Activated B cell treated with CpG ODN at 0.5 μM for 24 hours (primary cell): ENCODE results near the gene SLIT3. TPM values are rescaled to one million over a fixed set of nuclear protein-coding genes. Genes with fewer than 3 reads are reported as not detected.

ENCODE experiments used
- ATAC-seq: fragments of 200-7000 bp; cut with Tn5 transposase; one replicate; pipeline ENCODE4 v1.10.0; 2021; ENCODE audit warnings: low read depth, mild to moderate bottlenecking, moderate library complexity
- CTCF ChIA-PET: fragments of 350-600 bp; sonication (Branson Sonifier 250); formaldehyde crosslinking; loops from one replicate; lab custom pipeline; 2021; ENCODE audit warnings: antibody characterized with exemption; lab: Charles Lee
- POLR2A ChIA-PET: fragments of 350-600 bp; sonication (Branson Sonifier 250); formaldehyde crosslinking; loops from one replicate; lab custom pipeline; 2021; ENCODE audit warnings: antibody characterized with exemption; lab: Charles Lee
- DNase-seq: peaks from one replicate; pipeline ENCODE4 v3.0.0; 2022
- H3K27ac Mint-ChIP-seq: one replicate; pipeline ENCODE4 v1.8.0; 2020; ENCODE audit warnings: mixed read lengths
- H3K27me3 Mint-ChIP-seq: one replicate; pipeline ENCODE4 v1.8.0; 2021; ENCODE audit warnings: mixed read lengths
- H3K36me3 Mint-ChIP-seq: one replicate; pipeline ENCODE4 v1.8.0; 2021; ENCODE audit warnings: low read depth, mixed read lengths
- H3K4me1 Mint-ChIP-seq: one replicate; pipeline ENCODE4 v1.8.0; 2021; ENCODE audit warnings: mixed read lengths
- H3K4me3 Mint-ChIP-seq: one replicate; pipeline ENCODE4 v1.8.0; 2020; ENCODE audit warnings: mild to moderate bottlenecking, mixed read lengths
- H3K9me3 Mint-ChIP-seq: one replicate; pipeline ENCODE4 v1.8.0; 2020; ENCODE audit warnings: mixed read lengths
- CTCF ChIP-seq: fragments of 200-600 bp; IDR thresholded peaks from one replicate; pipeline ENCODE4 v1.8.0; 2022; ENCODE audit warnings: antibody characterized with exemption, mild to moderate bottlenecking
- intact Hi-C: fragments of 100-400 bp; cut with micrococcal nuclease; formaldehyde crosslinking; loops from one replicate; pipeline ENCODE4 v1.15.1; 2024
- total RNA-seq: library from RNA; stranded (reverse); gene quantifications from 2 replicates; pipeline ENCODE4 v1.2.3, GENCODE V29; 2022

Gene SLIT3
- total RNA-seq, 1 donor from 2014 or later, result not detected

GRCh38 chr5:168674893-168675482 is 626.0 kb downstream of the SLIT3 start:
- H3K9me3 Mint-ChIP-seq, result no peaks in the 10 kb centered on the region
- H3K27me3 Mint-ChIP-seq, result no peaks in the 10 kb centered on the region
- ATAC-seq, result no peak
- no peak overlapping the region for H3K4me3 Mint-ChIP-seq
- no peaks in the 10 kb centered on the region for H3K4me1 Mint-ChIP-seq
- ChIA-PET CTCF (no interaction called here), POLR2A (no interaction called here)
- H3K27ac Mint-ChIP-seq, result no peak overlapping the region
- H3K36me3 Mint-ChIP-seq, result no peaks in the 10 kb centered on the region
- DNase-seq, result no peak
- intact Hi-C loops, result no loop called here
- TF ChIP-seq CTCF, result no peak

GRCh38 chr5:168672888-168673287 is 628.1 kb downstream of the SLIT3 start:
- H3K4me1 Mint-ChIP-seq, result no peaks in the 10 kb centered on the region
- H3K27ac Mint-ChIP-seq, result no peak overlapping the region
- no peak for TF ChIP-seq CTCF
- ChIA-PET POLR2A (no interaction called here), CTCF (no interaction called here)
- H3K4me3 Mint-ChIP-seq, result no peak overlapping the region
- no peaks in the 10 kb centered on the region for H3K9me3 Mint-ChIP-seq
- intact Hi-C loops, result no loop called here
- DNase-seq, result no peak
- no peaks in the 10 kb centered on the region for H3K27me3 Mint-ChIP-seq
- no peaks in the 10 kb centered on the region for H3K36me3 Mint-ChIP-seq
- ATAC-seq, result no peak

- Mint-ChIP-seq H3K27me3 (no peaks in the 10 kb centered on the region), H3K4me3 (no peak overlapping the region), H3K9me3 (no peaks in the 10 kb centered on the region), H3K27ac (no peak overlapping the region), H3K4me1 (no peaks in the 10 kb centered on the region), H3K36me3 (no peaks in the 10 kb centered on the region)
- intact Hi-C loops, result no loop called here
- ChIA-PET CTCF (no interaction called here), POLR2A (no interaction called here)
- no peak for TF ChIP-seq CTCF
- no peak for ATAC-seq
- DNase-seq, result no peak
Observed at GRCh38 chr5:168672016-168672415, 628.9 kb downstream of the SLIT3 start.

GRCh38 chr5:168670881-168671575 is 629.9 kb downstream of the SLIT3 start:
- no peak for TF ChIP-seq CTCF
- ATAC-seq (no peak), DNase-seq (no peak)
- no peak overlapping the region for H3K27ac Mint-ChIP-seq
- CTCF ChIA-PET, result no interaction called here
- POLR2A ChIA-PET, result no interaction called here
- no peak overlapping the region for H3K4me3 Mint-ChIP-seq
- no peaks in the 10 kb centered on the region for H3K9me3 Mint-ChIP-seq
- intact Hi-C loops, result no loop called here
- no peaks in the 10 kb centered on the region for H3K27me3 Mint-ChIP-seq
- no peaks in the 10 kb centered on the region for H3K36me3 Mint-ChIP-seq
- H3K4me1 Mint-ChIP-seq, result no peaks in the 10 kb centered on the region

GRCh38 chr5:168669668-168670378 is 631.1 kb downstream of the SLIT3 start:
- ATAC-seq (no peak), DNase-seq (no peak)
- Mint-ChIP-seq H3K4me1 (no peaks in the 10 kb centered on the region), H3K9me3 (no peaks in the 10 kb centered on the region), H3K4me3 (no peak overlapping the region), H3K36me3 (no peaks in the 10 kb centered on the region), H3K27ac (no peak overlapping the region), H3K27me3 (no peaks in the 10 kb centered on the region)
- intact Hi-C loops, result no loop called here
- TF ChIP-seq CTCF, result no peak
- POLR2A ChIA-PET, result no interaction called here
- CTCF ChIA-PET, result no interaction called here
